ENCODE results near the gene NRG4.

- TF ChIP-seq CTCF (conservative IDR thresholded peaks at IDR 0.05; ENCODE audit: low read length) (no peak), EZH2phosphoT487 (IDR thresholded peaks at IDR 0.05; ENCODE audit: borderline replicate concordance) (no peak)
Observed at GRCh38 chr15:75995611-75996010, 16.6 kb downstream of the NRG4 start.
